GM12892 (cell line): ENCODE data around the gene RHEB.
"Not testable (repeated sequence)": the region's sequence is repeated elsewhere in the genome, so short reads cannot be mapped to it uniquely, and the experiment has no call there.

Experiments
- POLR2A ChIP-seq: IDR thresholded peaks from 2 replicates; pipeline ENCODE4 v1.6.1; 2011; ENCODE audit warnings: low read depth, low read length, control low read depth
- TAF1 ChIP-seq: IDR thresholded peaks from 2 replicates; pipeline ENCODE4 v1.6.1; 2011; ENCODE audit warnings: low read depth, mild to moderate bottlenecking, control low read depth, low read length, borderline replicate concordance

DNA sequence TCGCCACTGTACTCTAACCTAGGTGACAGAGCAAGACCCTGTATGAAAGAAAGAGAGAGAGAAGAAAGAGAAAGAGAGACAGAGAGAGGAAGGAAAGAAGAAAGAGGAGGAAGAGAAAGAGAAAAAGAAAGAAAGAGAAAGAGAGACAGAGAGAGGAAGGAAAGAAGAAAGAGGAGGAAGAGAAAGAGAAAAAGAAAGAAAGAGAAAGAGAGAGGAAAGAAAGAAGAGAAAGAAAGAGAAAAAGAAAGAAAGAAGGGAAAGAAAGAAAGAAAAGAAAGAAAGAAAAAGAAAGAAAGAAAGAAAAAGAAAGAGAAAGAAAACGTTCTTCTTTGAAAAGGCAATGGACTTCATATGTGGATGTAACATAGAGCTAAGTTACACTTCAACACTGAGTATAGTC is 16.5 kb upstream of the RHEB start:
- not testable (repeated sequence) for TF ChIP-seq TAF1, POLR2A
